Gastroesophageal sphincter (tissue), 4 donors: ENCODE results near the gene VWC2. TPM values are rescaled to one million over a fixed set of nuclear protein-coding genes. Genes with fewer than 3 reads are reported as not detected.

Experiments used
- ATAC-seq: fragments of 150-250 bp; one replicate; pipeline ENCODE4 v1.9.1; 2016; ENCODE audit warnings: mild to moderate bottlenecking, moderate library complexity
- H3K27ac ChIP-seq, 4 donors: fragments of 200-600 bp; sonication (generic) in 3 of 4; 1 replicate in 3 of 4; 2 replicates in 1 of 4; pipeline ENCODE4 v1.5.1; 2016 to 2019
- H3K27me3 ChIP-seq: fragments of 200-600 bp; sonication (generic); one replicate; pipeline ENCODE4 v1.5.1; 2019
- H3K36me3 ChIP-seq, 2 donors: fragments of 200-600 bp; sonication (generic); one replicate each; pipeline ENCODE4 v1.5.1; 2019; ENCODE audit warnings: control low read depth in 1 of 2
- H3K4me1 ChIP-seq, 3 donors: fragments of 200-600 bp; sonication (generic); 1 replicate in 2 of 3; 2 replicates in 1 of 3; pipeline ENCODE4 v1.5.1; 2016 to 2019; ENCODE audit warnings: control low read depth in 2 of 3
- H3K4me3 ChIP-seq, 2 donors: fragments of 200-600 bp; sonication (generic); one replicate each; pipeline ENCODE4 v1.5.1; 2019; ENCODE audit warnings: mild to moderate bottlenecking in 1 of 2, moderate library complexity in 1 of 2
- H3K9me3 ChIP-seq, 3 donors: fragments of 200-600 bp; sonication (generic); one replicate each; pipeline ENCODE4 v1.5.1; 2017 to 2019; ENCODE audit warnings: control low read depth in 2 of 3
- CTCF ChIP-seq, 4 experiments: fragments of 200-600 bp in 2 of 4; fragments of 450-650 bp in 2 of 4; sonication (generic) in 1 of 4; IDR thresholded peaks; one replicate each; pipeline ENCODE4 v1.5.1; 2017 to 2019; ENCODE audit warnings: antibody characterized with exemption in 4 of 4, mild to moderate bottlenecking in 2 of 4, moderate library complexity in 2 of 4
- EP300 ChIP-seq: sonication (generic); formaldehyde crosslinking; IDR thresholded peaks from one replicate; pipeline ENCODE4 v1.6.1; 2017; ENCODE audit warnings: antibody characterized with exemption, mild to moderate bottlenecking
- POLR2A ChIP-seq, 2 donors: fragments of 450-650 bp; IDR thresholded peaks; one replicate each; pipeline ENCODE4 v1.6.1; 2017; ENCODE audit warnings: antibody characterized with exemption in 2 of 2, mild to moderate bottlenecking in 2 of 2, moderate library complexity in 1 of 2
- POLR2AphosphoS5 ChIP-seq: sonication (generic); formaldehyde crosslinking; IDR thresholded peaks from one replicate; pipeline ENCODE4 v1.6.1; 2017; ENCODE audit warnings: antibody characterized with exemption
- WGBS, 2 donors: methylation state at CpG; one replicate each; pipeline ENCODE4 v1.1.5; 2018; ENCODE audit warnings: low coverage in 1 of 2; 5-methylcytosine and 5-hydroxymethylcytosine counted together
- total RNA-seq, 4 donors: library from RNA; depleted of rRNA; stranded (reverse); fragments of >200 nt; gene quantifications; one replicate each; pipeline ENCODE4 v1.1.0, GENCODE V29; 2016

Gene VWC2
- total RNA-seq, 4 donors from 2014 or later = 0.08 to 0.13 TPM; not detected in 2

DNA sequence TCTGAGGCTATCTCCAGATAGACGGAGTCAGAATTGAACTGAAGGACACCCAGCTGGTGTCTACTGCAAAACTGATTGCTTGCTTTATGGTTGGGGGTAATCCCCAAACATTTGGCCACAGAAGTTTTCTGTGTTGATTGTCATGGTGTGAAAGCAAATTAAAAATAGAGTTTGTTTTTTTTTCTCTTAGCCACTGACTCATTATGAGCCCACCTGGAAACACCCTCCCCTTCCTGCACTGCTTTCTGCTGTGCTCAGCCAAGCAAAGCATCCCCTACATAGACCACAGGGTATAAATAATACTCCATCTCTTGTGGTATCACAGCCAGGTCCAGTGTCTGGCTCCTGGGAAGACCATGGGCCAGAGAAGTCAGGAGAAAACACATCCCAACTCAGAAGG, 6.5 kb upstream of the VWC2 start:
- H3K4me3 ChIP-seq = no peak overlapping the region
- H3K4me1 ChIP-seq = no peaks in the 10 kb centered on the region
- TF ChIP-seq CTCF (IDR thresholded peaks at IDR 0.05) = no peak
- TF ChIP-seq EP300 = no peak
- no peak for TF ChIP-seq POLR2A (IDR thresholded peaks at IDR 0.05)
- TF ChIP-seq POLR2AphosphoS5 = no peak
- H3K9me3 ChIP-seq = no peaks in the 10 kb centered on the region
- H3K27ac ChIP-seq = no peak overlapping the region
- peaks cover 9% of the 10 kb centered on the region for H3K27me3 ChIP-seq
- no peaks in the 10 kb centered on the region for H3K36me3 ChIP-seq
- 83 to 92% methylated on average over 1 of the region's 1 CpG for WGBS, 2 donors
- ATAC-seq = no peak

GRCh38 chr7:49767719-49768118, 5.7 kb upstream of the VWC2 start:
- peaks cover 0 to 1% (median 0%) of the 10 kb centered on the region in 3 donors for H3K4me1 ChIP-seq
- no peak overlapping the region for H3K27ac ChIP-seq
- no peaks in the 10 kb centered on the region for H3K36me3 ChIP-seq
- peaks cover 15% of the 10 kb centered on the region for H3K27me3 ChIP-seq
- H3K4me3 ChIP-seq = no peak overlapping the region
- no peak for TF ChIP-seq POLR2AphosphoS5
- no peak for ATAC-seq
- no peaks in the 10 kb centered on the region for H3K9me3 ChIP-seq
- WGBS, 2 donors = 50 to 83% methylated on average over 4 to 5 of the region's 5 CpGs

DNA sequence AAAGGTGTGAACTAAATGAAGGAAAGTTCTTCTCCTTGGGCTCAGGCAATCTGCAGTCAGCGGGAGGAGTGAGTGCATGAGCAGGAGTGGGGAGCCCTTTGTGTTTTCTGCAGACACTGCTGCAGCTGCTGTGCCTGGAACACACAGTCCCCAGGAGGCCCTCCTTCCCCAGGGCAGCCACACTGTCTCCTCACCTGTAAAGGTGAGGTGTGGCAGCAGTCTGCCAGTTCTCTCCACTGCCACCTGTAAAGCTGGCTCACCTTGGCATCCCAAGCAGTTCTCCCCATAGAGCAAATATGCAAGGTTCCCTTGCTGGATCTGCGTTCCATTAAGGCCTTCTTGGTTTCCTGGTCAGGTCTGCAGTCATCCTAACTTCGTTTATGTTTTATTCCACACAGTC, 5.2 kb upstream of the VWC2 start:
- no peaks in the 10 kb centered on the region for H3K36me3 ChIP-seq
- TF ChIP-seq POLR2AphosphoS5 (no peak), EP300 (no peak), POLR2A (IDR thresholded peaks at IDR 0.05) (no peak), CTCF (IDR thresholded peaks at IDR 0.05) (no peak)
- ATAC-seq = no peak
- H3K4me1 ChIP-seq = peaks cover 0 to 7% (median 4%) of the 10 kb centered on the region in 3 donors
- H3K27ac ChIP-seq = no peak overlapping the region
- WGBS, 2 donors = 42 to 85% methylated on average over 2 of the region's 3 CpGs
- H3K9me3 ChIP-seq = no peaks in the 10 kb centered on the region
- H3K4me3 ChIP-seq = no peak overlapping the region
- H3K27me3 ChIP-seq = peaks cover 21% of the 10 kb centered on the region

DNA sequence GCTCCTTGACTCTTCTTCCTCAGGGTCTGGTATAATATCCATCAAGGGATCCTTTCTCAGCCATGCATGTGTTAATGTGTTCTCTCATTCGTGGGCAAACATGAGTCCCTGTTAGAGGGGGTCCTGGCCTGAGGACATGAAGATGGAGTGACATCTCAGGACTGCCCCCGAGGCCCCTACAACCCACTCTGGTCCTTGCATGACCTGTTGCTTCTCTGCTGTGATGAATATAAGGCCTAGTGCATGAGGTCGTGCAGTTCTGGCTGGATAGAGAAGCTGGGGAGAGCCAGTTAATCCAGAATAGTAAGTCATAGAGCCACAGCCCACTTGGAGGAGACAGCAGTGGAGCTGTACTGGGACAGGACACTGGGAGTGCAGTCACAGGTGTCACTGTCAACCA, 4.6 kb upstream of the VWC2 start:
- TF ChIP-seq EP300 (no peak), CTCF (IDR thresholded peaks at IDR 0.05) (no peak), POLR2AphosphoS5 (no peak), POLR2A (IDR thresholded peaks at IDR 0.05) (no peak)

GRCh38 chr7:49769285-49769857, 4.1 kb upstream of the VWC2 start:
- Histone ChIP-seq H3K36me3 (no peaks in the 10 kb centered on the region), H3K27ac (no peak overlapping the region), H3K27me3 (peaks cover 32% of the 10 kb centered on the region), H3K4me1 (peaks cover 0 to 18% (median 15%) of the 10 kb centered on the region in 3 donors), H3K4me3 (no peak overlapping the region), H3K9me3 (no peaks in the 10 kb centered on the region)
- ATAC-seq = no peak
- TF ChIP-seq POLR2AphosphoS5 = no peak
- TF ChIP-seq EP300 = no peak
- no peak for TF ChIP-seq POLR2A (IDR thresholded peaks at IDR 0.05)
- TF ChIP-seq CTCF (IDR thresholded peaks at IDR 0.05) = no peak

More for the DNA sequence above, 4.6 kb upstream of the VWC2 start:
- ATAC-seq = no peak
- Histone ChIP-seq H3K9me3 (no peaks in the 10 kb centered on the region), H3K36me3 (no peaks in the 10 kb centered on the region), H3K4me3 (no peak overlapping the region), H3K4me1 (peaks cover 0 to 13% (median 9%) of the 10 kb centered on the region in 3 donors), H3K27me3 (peaks cover 26% of the 10 kb centered on the region), H3K27ac (no peak overlapping the region)
- WGBS, 2 donors = 53% methylated on average over 3 of the region's 3 CpGs; no CpG with 5 or more reads in 1 of the 2 donors
